Articular chondrocyte of knee joint (primary cell): Measurements from ENCODE around the gene HELT. TPM values are rescaled to one million over a fixed set of nuclear protein-coding genes. Genes with fewer than 3 reads are reported as not detected.

Experiments
- total RNA-seq: library from RNA; depleted of rRNA; stranded (reverse); fragments of >200 nt; gene quantifications from 2 replicates; pipeline ENCODE4 v1.2.3, GENCODE V29; 2012

The HELT gene
- total RNA-seq, result not detected in 2 replicates

GRCh38 chr4:185017964-185018772 is at the start of gene HELT:
HELT (plus strand) TSS chr4:185018490; CDS start chr4:185018929, 439 bp downstream.

Other genes starting within 250 kb of the HELT start
- gene ACSL1, start 192.5 kb upstream of the HELT start, total RNA-seq, result 27.0 and 31.5 TPM in 2 replicates
- gene SLC25A4, start 124.8 kb downstream of the HELT start, total RNA-seq, result 6.5 and 8.5 TPM in 2 replicates
- 65.6 and 69.1 TPM in 2 replicates for gene CFAP97, start 185.5 kb downstream of the HELT start, total RNA-seq
- 36.2 and 41.4 TPM in 2 replicates for gene SNX25, start 191.1 kb downstream of the HELT start, total RNA-seq